WI38 (cell line): ENCODE data around the gene ANKDD1B.
A peak's percentile ranks its signal among the peaks of the same experiment; 100 is the strongest.
"Not testable (repeated sequence)": the region's sequence is repeated elsewhere in the genome, so short reads cannot be mapped to it uniquely, and the experiment has no call there.

Experiments used
- H3K4me3 ChIP-seq: 2 replicates; pipeline ENCODE4 v1.5.1; 2011; ENCODE audit warnings: low read depth, mild to moderate bottlenecking, control low read depth, low read length
- CTCF ChIP-seq: IDR thresholded peaks from 2 replicates; pipeline ENCODE4 v1.5.1; 2012; ENCODE audit warnings: low read depth, mild to moderate bottlenecking, control low read depth, low read length

The ANKDD1B gene

GRCh38 chr5:75611311-75612225, at the start of gene ANKDD1B:
TSS of gene ANKDD1B (plus strand) at chr5:75611453. CDS start at chr5:75611635, 182 bp downstream.
- H3K4me3 ChIP-seq, result peak within 1 kb of the TSS; percentile 7
- no peak for TF ChIP-seq CTCF

GRCh38 chr5:75565991-75566709, 45.1 kb upstream of the ANKDD1B start:
- H3K4me3 ChIP-seq, result not testable (repeated sequence)

- H3K4me3 ChIP-seq, result no peak overlapping the region
Observed at GRCh38 chr5:75566710-75567309, 44.4 kb upstream of the ANKDD1B start.

GRCh38 chr5:75567710-75568109, 43.5 kb upstream of the ANKDD1B start:
- H3K4me3 ChIP-seq, result no peak overlapping the region
- no peak for TF ChIP-seq CTCF

More at GRCh38 chr5:75566710-75567309, 44.4 kb upstream of the ANKDD1B start:
- no peak for TF ChIP-seq CTCF

- TF ChIP-seq CTCF, result no peak
- no peak overlapping the region for H3K4me3 ChIP-seq
Observed at GRCh38 chr5:75568202-75568601, 43.1 kb upstream of the ANKDD1B start.

GRCh38 chr5:75571547-75571946, 39.7 kb upstream of the ANKDD1B start:
- H3K4me3 ChIP-seq, result no peak overlapping the region
- no peak for TF ChIP-seq CTCF

- TF ChIP-seq CTCF, result no peak
- no peak overlapping the region for H3K4me3 ChIP-seq
Observed at GRCh38 chr5:75574791-75575190, 36.5 kb upstream of the ANKDD1B start.

GRCh38 chr5:75578280-75578679, 33.0 kb upstream of the ANKDD1B start:
- H3K4me3 ChIP-seq, result not testable (repeated sequence)
